ENCODE data around the gene HHATL. TPM values are rescaled to one million over a fixed set of nuclear protein-coding genes. Genes with fewer than 3 reads are reported as not detected.
"Not testable (repeated sequence)": the region's sequence is repeated elsewhere in the genome, so short reads cannot be mapped to it uniquely, and the experiment has no call there.

HHATL gene
- total RNA-seq, 1 experiment from 2014 or later = not detected

DNA sequence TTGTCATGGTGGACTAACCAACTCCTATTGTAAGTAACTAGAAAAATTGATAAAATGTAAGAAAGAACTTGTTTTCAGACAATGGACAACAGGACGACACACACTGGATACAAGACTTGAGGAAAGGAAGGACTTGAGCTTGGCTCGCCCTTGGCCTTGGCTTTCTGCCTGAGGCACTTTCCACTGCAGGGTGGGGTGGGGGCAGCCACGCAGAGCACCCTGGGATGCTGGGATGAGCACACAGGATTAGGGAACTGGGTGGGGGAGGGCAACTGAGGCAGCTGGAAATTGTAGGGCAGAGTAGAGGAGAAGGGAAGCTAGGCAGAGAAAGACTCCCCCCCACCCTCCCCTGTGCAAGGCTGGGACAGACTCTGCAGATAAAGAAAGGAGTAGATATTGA lies 25.5 kb upstream of the HHATL start:
- Histone ChIP-seq H3K27me3 (replicated peaks; ENCODE audit: insufficient read depth, low read depth, low read length, poor library complexity) (no peaks in the 10 kb centered on the region), H3K4me1 (ENCODE audit: insufficient read depth, low read length, poor library complexity, severe bottlenecking) (no peaks in the 10 kb centered on the region), H3K9me3 (ENCODE audit: low read depth, low read length, poor library complexity, severe bottlenecking) (no peaks in the 10 kb centered on the region), H3K36me3 (ENCODE audit: insufficient read depth, low read length, poor library complexity, severe bottlenecking) (no peaks in the 10 kb centered on the region), H3K4me3 (ENCODE audit: low read depth, low read length, poor library complexity, severe bottlenecking) (no peak overlapping the region), H3K27ac (ENCODE audit: low read depth, low read length, poor library complexity, severe bottlenecking) (no peak overlapping the region)
- no TSS peak for BruUV-seq (replicated peaks)
- DNase-seq (ENCODE audit: low spot score) = no peak
- ChIA-PET POLR2A (ENCODE audit: low non-redundant PET) (no interaction called here), CTCF (no interaction called here)
- TF ChIP-seq, protein P1, sequence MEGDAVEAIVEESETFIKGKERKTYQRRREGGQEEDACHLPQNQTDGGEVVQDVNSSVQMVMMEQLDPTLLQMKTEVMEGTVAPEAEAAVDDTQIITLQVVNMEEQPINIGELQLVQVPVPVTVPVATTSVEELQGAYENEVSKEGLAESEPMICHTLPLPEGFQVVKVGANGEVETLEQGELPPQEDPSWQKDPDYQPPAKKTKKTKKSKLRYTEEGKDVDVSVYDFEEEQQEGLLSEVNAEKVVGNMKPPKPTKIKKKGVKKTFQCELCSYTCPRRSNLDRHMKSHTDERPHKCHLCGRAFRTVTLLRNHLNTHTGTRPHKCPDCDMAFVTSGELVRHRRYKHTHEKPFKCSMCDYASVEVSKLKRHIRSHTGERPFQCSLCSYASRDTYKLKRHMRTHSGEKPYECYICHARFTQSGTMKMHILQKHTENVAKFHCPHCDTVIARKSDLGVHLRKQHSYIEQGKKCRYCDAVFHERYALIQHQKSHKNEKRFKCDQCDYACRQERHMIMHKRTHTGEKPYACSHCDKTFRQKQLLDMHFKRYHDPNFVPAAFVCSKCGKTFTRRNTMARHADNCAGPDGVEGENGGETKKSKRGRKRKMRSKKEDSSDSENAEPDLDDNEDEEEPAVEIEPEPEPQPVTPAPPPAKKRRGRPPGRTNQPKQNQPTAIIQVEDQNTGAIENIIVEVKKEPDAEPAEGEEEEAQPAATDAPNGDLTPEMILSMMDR (conservative IDR thresholded peaks at IDR 0.05; ENCODE audit: low read depth, low read length) = no peak
- no peak for TF ChIP-seq EZH2 (IDR thresholded peaks at IDR 0.05; ENCODE audit: borderline replicate concordance, low read depth, low read length, poor library complexity, severe bottlenecking)
- intact Hi-C loops (cut with micrococcal nuclease; ENCODE audit: unreplicated experiment) = no loop called here

DNA sequence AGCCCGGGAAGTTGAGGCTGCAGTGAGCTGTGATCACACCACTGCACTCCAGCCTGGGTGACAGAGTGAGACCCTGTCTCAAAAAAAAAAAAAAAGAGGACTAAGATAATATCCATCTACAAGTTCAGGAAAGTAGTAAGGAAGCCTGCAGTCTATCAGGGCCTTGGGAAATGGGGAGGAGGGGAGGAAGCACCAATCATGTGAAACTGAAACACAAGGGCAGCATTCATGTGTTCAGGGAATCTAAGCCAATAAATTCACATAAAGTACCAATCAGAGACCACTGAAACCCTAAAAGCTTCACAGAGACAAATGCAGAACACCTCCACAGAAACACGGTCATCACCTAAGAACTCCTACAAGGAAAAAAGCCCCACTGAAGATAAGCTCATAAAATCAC lies 22.9 kb upstream of the HHATL start:
- H3K4me1 ChIP-seq (ENCODE audit: insufficient read depth, low read length, poor library complexity, severe bottlenecking) = no peaks in the 10 kb centered on the region
- no peak overlapping the region for H3K4me3 ChIP-seq (ENCODE audit: low read depth, low read length, poor library complexity, severe bottlenecking)
- BruUV-seq (replicated peaks) = no TSS peak
- ChIA-PET CTCF (no interaction called here), POLR2A (ENCODE audit: low non-redundant PET) (no interaction called here)
- H3K9me3 ChIP-seq (ENCODE audit: low read depth, low read length, poor library complexity, severe bottlenecking) = no peaks in the 10 kb centered on the region
- intact Hi-C loops (cut with micrococcal nuclease; ENCODE audit: unreplicated experiment) = no loop called here
- no peaks in the 10 kb centered on the region for H3K36me3 ChIP-seq (ENCODE audit: insufficient read depth, low read length, poor library complexity, severe bottlenecking)
- H3K27me3 ChIP-seq (replicated peaks; ENCODE audit: insufficient read depth, low read depth, low read length, poor library complexity) = no peaks in the 10 kb centered on the region
- no peak for DNase-seq (ENCODE audit: low spot score)
- TF ChIP-seq, protein P1 (conservative IDR thresholded peaks at IDR 0.05; ENCODE audit: low read depth, low read length) = no peak
- TF ChIP-seq EZH2 (IDR thresholded peaks at IDR 0.05; ENCODE audit: borderline replicate concordance, low read depth, low read length, poor library complexity, severe bottlenecking) = no peak
- no peak overlapping the region for H3K27ac ChIP-seq (ENCODE audit: low read depth, low read length, poor library complexity, severe bottlenecking)

DNA sequence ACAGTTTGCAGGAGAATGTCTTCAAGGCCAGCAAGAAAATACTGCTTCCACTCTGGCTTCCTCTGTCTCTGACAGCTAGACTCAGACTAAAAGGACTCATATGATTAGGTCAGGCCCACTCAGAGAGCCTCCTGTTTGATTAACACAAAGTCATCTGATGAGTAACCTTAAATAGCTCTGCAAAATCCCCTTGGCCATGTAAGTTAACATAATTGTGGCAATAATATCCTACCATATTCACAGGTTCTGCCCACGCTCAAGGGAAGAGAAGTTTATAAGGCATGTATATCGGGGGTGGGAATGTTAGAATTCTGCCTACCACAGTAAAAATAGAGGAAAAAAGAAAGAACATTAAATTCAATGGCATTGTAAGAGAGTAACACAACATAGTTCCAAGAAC lies 20.6 kb upstream of the HHATL start:
- TF ChIP-seq, protein P1 (conservative IDR thresholded peaks at IDR 0.05; ENCODE audit: low read depth, low read length) = no peak
- no peak for TF ChIP-seq EZH2 (IDR thresholded peaks at IDR 0.05; ENCODE audit: borderline replicate concordance, low read depth, low read length, poor library complexity, severe bottlenecking)
- intact Hi-C loops (cut with micrococcal nuclease; ENCODE audit: unreplicated experiment) = no loop called here
- BruUV-seq (replicated peaks) = no TSS peak
- H3K27ac ChIP-seq (ENCODE audit: low read depth, low read length, poor library complexity, severe bottlenecking) = no peak overlapping the region
- no peak for DNase-seq (ENCODE audit: low spot score)
- ChIA-PET POLR2A (ENCODE audit: low non-redundant PET) (no interaction called here), CTCF (no interaction called here)
- H3K36me3 ChIP-seq (ENCODE audit: insufficient read depth, low read length, poor library complexity, severe bottlenecking) = no peaks in the 10 kb centered on the region
- no peaks in the 10 kb centered on the region for H3K27me3 ChIP-seq (replicated peaks; ENCODE audit: insufficient read depth, low read depth, low read length, poor library complexity)
- H3K9me3 ChIP-seq (ENCODE audit: low read depth, low read length, poor library complexity, severe bottlenecking) = no peaks in the 10 kb centered on the region
- no peaks in the 10 kb centered on the region for H3K4me1 ChIP-seq (ENCODE audit: insufficient read depth, low read length, poor library complexity, severe bottlenecking)
- no peak overlapping the region for H3K4me3 ChIP-seq (ENCODE audit: low read depth, low read length, poor library complexity, severe bottlenecking)

DNA sequence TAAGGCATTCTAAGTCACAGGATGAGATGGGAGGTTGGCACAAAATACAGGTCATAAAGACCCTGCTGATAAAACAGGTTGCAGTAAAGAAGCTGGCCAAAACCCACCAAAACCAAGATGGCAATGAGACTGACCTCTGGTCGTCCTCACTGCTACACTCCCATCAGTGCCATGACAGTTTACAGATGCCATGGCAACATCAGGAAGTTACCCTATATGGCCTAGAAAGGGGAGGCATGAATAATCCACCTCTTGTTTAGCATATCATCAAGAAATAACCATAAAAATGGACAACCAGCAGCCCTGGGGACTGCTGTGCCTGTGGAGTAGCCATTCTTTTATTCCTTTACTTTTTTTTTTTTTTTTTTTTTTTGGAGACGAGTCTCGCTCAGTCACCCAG lies 19.8 kb upstream of the HHATL start:
- CTCF ChIA-PET; H3K27ac ChIP-seq (ENCODE audit: low read depth, low read length, poor library complexity, severe bottlenecking); H3K9me3 ChIP-seq (ENCODE audit: low read depth, low read length, poor library complexity, severe bottlenecking); BruUV-seq (replicated peaks); POLR2A ChIA-PET (ENCODE audit: low non-redundant PET); H3K27me3 ChIP-seq (replicated peaks; ENCODE audit: insufficient read depth, low read depth, low read length, poor library complexity); DNase-seq (ENCODE audit: low spot score); intact Hi-C loops (cut with micrococcal nuclease; ENCODE audit: unreplicated experiment); H3K4me3 ChIP-seq (ENCODE audit: low read depth, low read length, poor library complexity, severe bottlenecking); H3K36me3 ChIP-seq (ENCODE audit: insufficient read depth, low read length, poor library complexity, severe bottlenecking); H3K4me1 ChIP-seq (ENCODE audit: insufficient read depth, low read length, poor library complexity, severe bottlenecking): not testable (repeated sequence)
